ENCODE measurements around the gene OR6B2. TPM values are rescaled to one million over a fixed set of nuclear protein-coding genes. Genes with fewer than 3 reads are reported as not detected.

The OR6B2 gene
- total and polyA plus RNA-seq, 4 donors = not detected

GRCh38 chr2:239984421-239985194 lies 45.6 kb downstream of the OR6B2 start:
- peaks cover 23 to 39% (median 32%) of the 10 kb centered on the region in 4 donors for H3K36me3 ChIP-seq (ENCODE audit: control insufficient read depth in 4 of 4, insufficient read depth in 4 of 4, low read length in 4 of 4)
- WGBS, 2 donors = 97 to 98% methylated on average over 16 of the region's 16 CpGs

GRCh38 chr2:239983004-239983778 lies 47.0 kb downstream of the OR6B2 start:
- DNase-seq = no peak
- Histone ChIP-seq H3K27ac (ENCODE audit: low read depth in 1 of 2, low read length in 1 of 2) (no peak overlapping the region), H3K9me3 (ENCODE audit: control insufficient read depth in 4 of 4, insufficient read depth in 3 of 4, low read length in 3 of 4) (peaks cover 0 to 4% (median under 1%) of the 10 kb centered on the region in 4 donors), H3K4me1 (ENCODE audit: control insufficient read depth in 5 of 5, insufficient read depth in 5 of 5, low read length in 5 of 5) (no peaks in the 10 kb centered on the region), H3K9ac (ENCODE audit: insufficient read depth in 1 of 2, low read length in 2 of 2) (no peak overlapping the region), H3K36me3 (ENCODE audit: control insufficient read depth in 4 of 4, insufficient read depth in 4 of 4, low read length in 4 of 4) (peaks cover 17 to 29% (median 23%) of the 10 kb centered on the region in 4 donors), H3K4me3 (no peak overlapping the region), H3K27me3 (ENCODE audit: control insufficient read depth in 3 of 3, insufficient read depth in 3 of 3, low read length in 2 of 3) (no peaks in the 10 kb centered on the region)
- no peak for TF ChIP-seq CTCF (IDR thresholded peaks at IDR 0.05; ENCODE audit: control extremely low read depth, extremely low read depth)
- ATAC-seq (ENCODE audit: insufficient read depth, low FRiP score) = no peak
- 64 to 70% methylated on average over 9 of the region's 9 CpGs for WGBS, 2 donors

More at GRCh38 chr2:239984421-239985194, 45.6 kb downstream of the OR6B2 start:
- Histone ChIP-seq H3K27ac (ENCODE audit: low read depth in 1 of 2, low read length in 1 of 2) (no peak overlapping the region), H3K9me3 (ENCODE audit: control insufficient read depth in 4 of 4, insufficient read depth in 3 of 4, low read length in 3 of 4) (peaks cover 0 to 4% (median under 1%) of the 10 kb centered on the region in 4 donors), H3K27me3 (ENCODE audit: control insufficient read depth in 3 of 3, insufficient read depth in 3 of 3, low read length in 2 of 3) (no peaks in the 10 kb centered on the region), H3K9ac (ENCODE audit: insufficient read depth in 1 of 2, low read length in 2 of 2) (no peak overlapping the region), H3K4me1 (ENCODE audit: control insufficient read depth in 5 of 5, insufficient read depth in 5 of 5, low read length in 5 of 5) (no peaks in the 10 kb centered on the region), H3K4me3 (no peak overlapping the region)
- no peak for ATAC-seq (ENCODE audit: insufficient read depth, low FRiP score)
- TF ChIP-seq CTCF (IDR thresholded peaks at IDR 0.05; ENCODE audit: control extremely low read depth, extremely low read depth) = no peak
- no peak for DNase-seq

Other genes starting within 250 kb of the OR6B2 start
- 100 to 1,000 TPM in 1 of 2 donors, 10 to 100 TPM in 1; 76.6 to 101 TPM for gene NDUFA10, start 5.1 kb downstream of the OR6B2 start, total RNA-seq
- gene NDUFA10, start 5.1 kb downstream of the OR6B2 start, polyA plus RNA-seq = 10 to 100 TPM; 56.9 to 66.1 TPM
- not detected for gene OR6B3, start 23.1 kb upstream of the OR6B2 start, total RNA-seq
- not detected for gene OR6B3, start 23.1 kb upstream of the OR6B2 start, polyA plus RNA-seq
- 100 to 1,000 TPM in 1 of 2 donors, 10 to 100 TPM in 1; 52.5 to 113 TPM for gene COPS9, start 105.9 kb upstream of the OR6B2 start, total RNA-seq
- gene COPS9, start 105.9 kb upstream of the OR6B2 start, polyA plus RNA-seq = 100 to 1,000 TPM; 184 to 386 TPM
- not detected for gene OTOS, start 110.2 kb upstream of the OR6B2 start, total RNA-seq
- gene OTOS, start 110.2 kb upstream of the OR6B2 start, polyA plus RNA-seq = not detected

Data from lung (tissue), 12 donors.